ENCODE results near the gene GUK1.

Gene GUK1

GRCh38 chr1:228151180-228151925, 11.3 kb downstream of the GUK1 start:
- no peak for DNase-seq

GRCh38 chr1:228152097-228152917, 12.2 kb downstream of the GUK1 start:
- DNase-seq, result no peak

- DNase-seq, result no peak
These were observed 12.8 kb downstream of the GUK1 start for GRCh38 chr1:228152918-228153258.

- DNase-seq, result no peak
These were observed 14.1 kb downstream of the GUK1 start for GRCh38 chr1:228154021-228154669.

- no peak for DNase-seq
These were observed 14.8 kb downstream of the GUK1 start for GRCh38 chr1:228154670-228155571.

- DNase-seq, result no peak
These were observed 15.8 kb downstream of the GUK1 start for GRCh38 chr1:228155596-228156514.

GRCh38 chr1:228156515-228156881, 16.4 kb downstream of the GUK1 start:
- no peak for DNase-seq

- no peak for DNase-seq
These were observed 17.1 kb downstream of the GUK1 start for GRCh38 chr1:228156941-228157728.

- no peak for DNase-seq
These were observed 17.6 kb downstream of the GUK1 start for GRCh38 chr1:228157729-228158126.

- no peak for DNase-seq
These were observed 18.3 kb downstream of the GUK1 start for GRCh38 chr1:228158151-228159007.

- no peak for DNase-seq
These were observed 19.1 kb downstream of the GUK1 start for GRCh38 chr1:228159008-228159665.

GRCh38 chr1:228160201-228160761, 20.2 kb downstream of the GUK1 start:
- DNase-seq, result no peak

GRCh38 chr1:228161362-228161761, 21.3 kb downstream of the GUK1 start:
- no peak for DNase-seq

GRCh38 chr1:228161866-228162265, 21.8 kb downstream of the GUK1 start:
- DNase-seq, result no peak

GRCh38 chr1:228162286-228163006, 22.4 kb downstream of the GUK1 start:
- DNase-seq, result peak; percentile 27

- peak; percentile 22 for DNase-seq
These were observed 23.1 kb downstream of the GUK1 start for GRCh38 chr1:228163007-228163753.

GRCh38 chr1:228163776-228164519, 23.9 kb downstream of the GUK1 start:
- no peak for DNase-seq

Data from fibroblast of skin of right quadriceps (primary cell).